ENCODE measurements around the gene SCN4A.

SCN4A gene

GRCh38 chr17:63999680-64000531 is 27.2 kb upstream of the SCN4A start:
- Histone ChIP-seq H3K9me3 (ENCODE audit: control insufficient read depth, insufficient read depth, low read length) (no peaks in the 10 kb centered on the region), H3K4me1 (ENCODE audit: control insufficient read depth, insufficient read depth, low read length) (peaks cover 6% of the 10 kb centered on the region), H3K4me3 (ENCODE audit: low read depth, low read length) (peak overlapping the region; percentile 93), H3K27me3 (ENCODE audit: control insufficient read depth, insufficient read depth, low read length) (peaks cover 23% of the 10 kb centered on the region), H3K9ac (ENCODE audit: low read depth, low read length) (no peak overlapping the region), H3K36me3 (ENCODE audit: control insufficient read depth, insufficient read depth, low read length) (no peaks in the 10 kb centered on the region)

GRCh38 chr17:63998721-63999679 is 26.3 kb upstream of the SCN4A start:
- peak overlapping the region; percentile 93 for H3K4me3 ChIP-seq (ENCODE audit: low read depth, low read length)
- no peak overlapping the region for H3K9ac ChIP-seq (ENCODE audit: low read depth, low read length)
- H3K27me3 ChIP-seq (ENCODE audit: control insufficient read depth, insufficient read depth, low read length): peaks cover 25% of the 10 kb centered on the region
- no peaks in the 10 kb centered on the region for H3K9me3 ChIP-seq (ENCODE audit: control insufficient read depth, insufficient read depth, low read length)
- no peaks in the 10 kb centered on the region for H3K36me3 ChIP-seq (ENCODE audit: control insufficient read depth, insufficient read depth, low read length)
- H3K4me1 ChIP-seq (ENCODE audit: control insufficient read depth, insufficient read depth, low read length): peaks cover 6% of the 10 kb centered on the region

- Histone ChIP-seq H3K9me3 (ENCODE audit: control insufficient read depth, insufficient read depth, low read length) (no peaks in the 10 kb centered on the region), H3K9ac (ENCODE audit: low read depth, low read length) (no peak within 1 kb of the TSS), H3K36me3 (ENCODE audit: control insufficient read depth, insufficient read depth, low read length) (no peaks in the 10 kb centered on the region), H3K27me3 (ENCODE audit: control insufficient read depth, insufficient read depth, low read length) (peaks cover 29% of the 10 kb centered on the region), H3K4me1 (ENCODE audit: control insufficient read depth, insufficient read depth, low read length) (peaks cover 6% of the 10 kb centered on the region), H3K4me3 (ENCODE audit: low read depth, low read length) (peak within 1 kb of the TSS; percentile 93)
Measured at GRCh38 chr17:63998050-63998720, 25.5 kb upstream of the SCN4A start, which contains the start of gene PRR29. Gene PRR29, plus strand, starts transcription at chr17:63998351. Its CDS starts 14 bp downstream, at chr17:63998365.

- Histone ChIP-seq H3K4me1 (ENCODE audit: control insufficient read depth, insufficient read depth, low read length) (peaks cover 6% of the 10 kb centered on the region), H3K36me3 (ENCODE audit: control insufficient read depth, insufficient read depth, low read length) (no peaks in the 10 kb centered on the region), H3K9me3 (ENCODE audit: control insufficient read depth, insufficient read depth, low read length) (no peaks in the 10 kb centered on the region), H3K9ac (ENCODE audit: low read depth, low read length) (no peak overlapping the region), H3K4me3 (ENCODE audit: low read depth, low read length) (peak overlapping the region; percentile 93), H3K27me3 (ENCODE audit: control insufficient read depth, insufficient read depth, low read length) (peaks cover 31% of the 10 kb centered on the region)
Measured at GRCh38 chr17:63997341-63998048, 24.8 kb upstream of the SCN4A start.

GRCh38 chr17:63996430-63997182 is 23.9 kb upstream of the SCN4A start:
- Histone ChIP-seq H3K36me3 (ENCODE audit: control insufficient read depth, insufficient read depth, low read length) (no peaks in the 10 kb centered on the region), H3K9me3 (ENCODE audit: control insufficient read depth, insufficient read depth, low read length) (no peaks in the 10 kb centered on the region), H3K4me3 (ENCODE audit: low read depth, low read length) (no peak overlapping the region), H3K9ac (ENCODE audit: low read depth, low read length) (no peak overlapping the region), H3K27me3 (ENCODE audit: control insufficient read depth, insufficient read depth, low read length) (peaks cover 37% of the 10 kb centered on the region), H3K4me1 (ENCODE audit: control insufficient read depth, insufficient read depth, low read length) (peaks cover 6% of the 10 kb centered on the region)

GRCh38 chr17:63995626-63996025 is 22.9 kb upstream of the SCN4A start:
- Histone ChIP-seq H3K36me3 (ENCODE audit: control insufficient read depth, insufficient read depth, low read length) (no peaks in the 10 kb centered on the region), H3K4me3 (ENCODE audit: low read depth, low read length) (no peak overlapping the region), H3K27me3 (ENCODE audit: control insufficient read depth, insufficient read depth, low read length) (peaks cover 39% of the 10 kb centered on the region), H3K9me3 (ENCODE audit: control insufficient read depth, insufficient read depth, low read length) (no peaks in the 10 kb centered on the region), H3K9ac (ENCODE audit: low read depth, low read length) (no peak overlapping the region), H3K4me1 (ENCODE audit: control insufficient read depth, insufficient read depth, low read length) (peaks cover 6% of the 10 kb centered on the region)

- peaks cover 6% of the 10 kb centered on the region for H3K4me1 ChIP-seq (ENCODE audit: control insufficient read depth, insufficient read depth, low read length)
- H3K9me3 ChIP-seq (ENCODE audit: control insufficient read depth, insufficient read depth, low read length): no peaks in the 10 kb centered on the region
- peaks cover 30% of the 10 kb centered on the region for H3K27me3 ChIP-seq (ENCODE audit: control insufficient read depth, insufficient read depth, low read length)
- H3K9ac ChIP-seq (ENCODE audit: low read depth, low read length): no peak overlapping the region
- H3K4me3 ChIP-seq (ENCODE audit: low read depth, low read length): no peak overlapping the region
- H3K36me3 ChIP-seq (ENCODE audit: control insufficient read depth, insufficient read depth, low read length): no peaks in the 10 kb centered on the region
Measured at GRCh38 chr17:63993368-63993985, 20.8 kb upstream of the SCN4A start.

- no peaks in the 10 kb centered on the region for H3K36me3 ChIP-seq (ENCODE audit: control insufficient read depth, insufficient read depth, low read length)
- H3K27me3 ChIP-seq (ENCODE audit: control insufficient read depth, insufficient read depth, low read length): peaks cover 18% of the 10 kb centered on the region
- H3K4me3 ChIP-seq (ENCODE audit: low read depth, low read length): no peak overlapping the region
- no peaks in the 10 kb centered on the region for H3K9me3 ChIP-seq (ENCODE audit: control insufficient read depth, insufficient read depth, low read length)
- no peaks in the 10 kb centered on the region for H3K4me1 ChIP-seq (ENCODE audit: control insufficient read depth, insufficient read depth, low read length)
- H3K9ac ChIP-seq (ENCODE audit: low read depth, low read length): no peak overlapping the region
Measured at GRCh38 chr17:63991611-63992010, 18.9 kb upstream of the SCN4A start.

GRCh38 chr17:63989622-63990345 is 17.1 kb upstream of the SCN4A start:
- Histone ChIP-seq H3K9me3 (ENCODE audit: control insufficient read depth, insufficient read depth, low read length) (no peaks in the 10 kb centered on the region), H3K4me3 (ENCODE audit: low read depth, low read length) (no peak overlapping the region), H3K27me3 (ENCODE audit: control insufficient read depth, insufficient read depth, low read length) (peaks cover 16% of the 10 kb centered on the region), H3K4me1 (ENCODE audit: control insufficient read depth, insufficient read depth, low read length) (no peaks in the 10 kb centered on the region), H3K36me3 (ENCODE audit: control insufficient read depth, insufficient read depth, low read length) (no peaks in the 10 kb centered on the region), H3K9ac (ENCODE audit: low read depth, low read length) (no peak overlapping the region)
